NB4 (cell line): Measurements from ENCODE around the gene KCTD21.
"Not testable (repeated sequence)": the region's sequence is repeated elsewhere in the genome, so short reads cannot be mapped to it uniquely, and the experiment has no call there.

Experiments
- DNase-seq: peaks from one replicate; pipeline ENCODE4 v3.0.0; 2010; ENCODE audit warnings: low read depth
- H3K4me3 ChIP-seq: one replicate; pipeline ENCODE4 v1.5.1; 2011; ENCODE audit warnings: mild to moderate bottlenecking, low read depth, low read length, moderate library complexity
- CTCF ChIP-seq: IDR thresholded peaks from one replicate; pipeline ENCODE4 v1.5.1; 2012; ENCODE audit warnings: low read depth, low read length
- MYC ChIP-seq: IDR thresholded peaks from 2 replicates; pipeline ENCODE4 v1.6.1; 2011; ENCODE audit warnings: low read depth, low read length
- POLR2A ChIP-seq: IDR thresholded peaks from 2 replicates; pipeline ENCODE4 v1.6.1; 2011; ENCODE audit warnings: mild to moderate bottlenecking; ENCODE audit not compliant: insufficient read length; ENCODE audit errors: extremely low read depth
- TF ChIP-seq, protein P1 (sequence below): IDR thresholded peaks from 2 replicates; pipeline ENCODE4 v1.6.1; 2011; ENCODE audit warnings: low read depth, low read length

The KCTD21 gene

GRCh38 chr11:78224506-78224905 lies 36.1 kb upstream of the KCTD21 start:
- TF ChIP-seq, protein P1, sequence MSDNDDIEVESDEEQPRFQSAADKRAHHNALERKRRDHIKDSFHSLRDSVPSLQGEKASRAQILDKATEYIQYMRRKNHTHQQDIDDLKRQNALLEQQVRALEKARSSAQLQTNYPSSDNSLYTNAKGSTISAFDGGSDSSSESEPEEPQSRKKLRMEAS = no peak
- TF ChIP-seq MYC = no peak
- TF ChIP-seq CTCF = no peak
- TF ChIP-seq POLR2A = no peak
- H3K4me3 ChIP-seq = no peak overlapping the region

GRCh38 chr11:78223320-78223954 lies 35.0 kb upstream of the KCTD21 start:
- TF ChIP-seq POLR2A (no peak), CTCF (no peak), MYC (no peak)
- TF ChIP-seq, protein P1 = no peak
- H3K4me3 ChIP-seq = no peak overlapping the region
- DNase-seq = no peak

More at GRCh38 chr11:78224506-78224905, 36.1 kb upstream of the KCTD21 start:
- no peak for DNase-seq

DNA sequence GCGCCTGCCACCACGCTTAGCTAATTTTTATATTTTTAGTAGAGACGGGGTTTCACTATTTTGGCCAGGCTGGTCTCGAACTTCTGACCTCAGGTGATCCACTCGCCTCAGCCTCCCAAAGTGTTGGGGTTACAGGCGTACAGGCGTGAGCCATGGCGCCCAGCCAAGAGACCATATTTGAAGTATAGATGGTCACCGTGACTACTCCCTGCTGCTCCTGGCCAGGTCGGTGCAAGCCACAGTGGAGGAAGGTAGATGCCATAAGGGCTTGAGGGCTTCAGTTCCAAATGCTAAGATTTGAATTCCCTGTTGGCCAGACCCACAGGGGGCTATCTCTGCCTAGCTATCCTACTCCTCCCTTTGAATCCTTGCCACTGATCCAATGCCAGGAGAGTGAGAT lies 34.3 kb upstream of the KCTD21 start:
- not testable (repeated sequence) for DNase-seq, H3K4me3 ChIP-seq

GRCh38 chr11:78221396-78222315 lies 33.2 kb upstream of the KCTD21 start:
- TF ChIP-seq POLR2A (no peak), MYC (no peak), CTCF (no peak)
- TF ChIP-seq, protein P1 = no peak
- DNase-seq = no peak
- no peak overlapping the region for H3K4me3 ChIP-seq

DNA sequence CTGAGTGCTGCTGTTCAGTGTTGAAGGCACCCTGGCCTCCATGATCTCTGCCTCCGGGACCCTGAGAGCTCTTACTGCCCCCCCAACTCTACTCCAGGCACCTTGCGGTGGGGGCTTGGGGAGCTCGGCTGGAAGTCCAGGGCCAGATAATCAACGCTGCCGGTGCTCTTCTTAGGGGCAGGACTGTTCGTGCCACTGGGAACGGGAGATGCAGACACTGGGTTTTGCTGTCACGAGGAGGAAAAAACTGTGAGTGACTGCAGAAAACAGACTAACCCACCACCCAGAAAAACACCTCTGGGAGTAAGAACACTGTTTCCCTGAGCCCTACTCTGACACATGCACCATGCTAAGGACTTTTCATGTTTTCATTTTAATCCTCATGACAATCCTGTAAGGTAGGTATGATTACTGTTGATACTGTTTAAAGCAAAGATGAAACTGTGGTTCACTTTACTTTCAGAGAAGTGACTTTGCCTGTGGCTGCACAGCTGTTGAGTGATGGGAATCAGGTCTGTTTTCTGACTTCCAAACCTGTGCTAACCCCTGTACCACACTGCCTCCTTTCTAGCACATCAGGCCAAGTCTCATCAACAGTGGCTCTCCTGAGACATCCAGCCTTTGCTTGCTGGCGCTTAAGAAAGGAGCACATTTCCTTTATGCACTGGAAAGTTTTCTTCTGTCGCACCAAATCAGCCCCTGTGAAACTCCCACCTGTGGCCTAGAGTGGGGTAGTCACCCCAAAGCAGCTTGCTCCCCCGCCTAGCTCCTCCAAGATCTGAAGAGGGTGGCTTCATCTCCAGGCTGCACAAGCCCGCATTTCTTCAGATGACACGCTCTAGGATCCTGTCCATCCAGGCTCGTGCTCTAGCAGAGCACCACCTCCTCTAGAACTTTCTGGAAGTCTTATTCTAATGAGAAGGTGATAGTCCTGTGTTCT lies 32.1 kb upstream of the KCTD21 start:
- no peak for TF ChIP-seq POLR2A
- no peak for TF ChIP-seq CTCF
- TF ChIP-seq MYC = no peak
- TF ChIP-seq, protein P1 = no peak
- H3K4me3 ChIP-seq = no peak overlapping the region
- no peak for DNase-seq
